ENCODE results near the gene ZNF385A.

The ZNF385A gene

GRCh38 chr12:54404061-54405004 lies 19.8 kb upstream of the ZNF385A start:
- peak; percentile 62 for DNase-seq (ENCODE audit: low read depth, low spot score)
- in situ Hi-C loops (cut with HindIII; ENCODE audit: low sequenced_read_pairs), result no loop called here
- TF ChIP-seq CTCF (IDR thresholded peaks at IDR 0.05; ENCODE audit: low read depth, low read length), result peak; percentile 98
- no peak overlapping the region for H3K4me3 ChIP-seq (ENCODE audit: low read depth, low read length)

GRCh38 chr12:54401119-54401518 lies 16.6 kb upstream of the ZNF385A start:
- no peak overlapping the region for H3K4me3 ChIP-seq (ENCODE audit: low read depth, low read length)
- no peak for TF ChIP-seq CTCF (IDR thresholded peaks at IDR 0.05; ENCODE audit: low read depth, low read length)
- in situ Hi-C loops (cut with HindIII; ENCODE audit: low sequenced_read_pairs), result no loop called here
- no peak for DNase-seq (ENCODE audit: low read depth, low spot score)

GRCh38 chr12:54398995-54399793 lies 14.7 kb upstream of the ZNF385A start:
- in situ Hi-C loops (cut with HindIII; ENCODE audit: low sequenced_read_pairs), result no loop called here
- DNase-seq (ENCODE audit: low read depth, low spot score), result peak; percentile 84
- peak; percentile 100 for TF ChIP-seq CTCF (IDR thresholded peaks at IDR 0.05; ENCODE audit: low read depth, low read length)
- no peak overlapping the region for H3K4me3 ChIP-seq (ENCODE audit: low read depth, low read length)

- no peak for DNase-seq (ENCODE audit: low read depth, low spot score)
- in situ Hi-C loops (cut with HindIII; ENCODE audit: low sequenced_read_pairs), result no loop called here
- no peak for TF ChIP-seq CTCF (IDR thresholded peaks at IDR 0.05; ENCODE audit: low read depth, low read length)
- no peak overlapping the region for H3K4me3 ChIP-seq (ENCODE audit: low read depth, low read length)
Measured at GRCh38 chr12:54398218-54398617, 13.7 kb upstream of the ZNF385A start.

GRCh38 chr12:54397157-54397556 lies 12.6 kb upstream of the ZNF385A start:
- in situ Hi-C loops (cut with HindIII; ENCODE audit: low sequenced_read_pairs), result no loop called here
- TF ChIP-seq CTCF (IDR thresholded peaks at IDR 0.05; ENCODE audit: low read depth, low read length), result no peak
- DNase-seq (ENCODE audit: low read depth, low spot score), result no peak
- no peak overlapping the region for H3K4me3 ChIP-seq (ENCODE audit: low read depth, low read length)

GRCh38 chr12:54395545-54395944 lies 11.0 kb upstream of the ZNF385A start:
- H3K4me3 ChIP-seq (ENCODE audit: low read depth, low read length), result no peak overlapping the region
- in situ Hi-C loops (cut with HindIII; ENCODE audit: low sequenced_read_pairs), result no loop called here
- no peak for TF ChIP-seq CTCF (IDR thresholded peaks at IDR 0.05; ENCODE audit: low read depth, low read length)

More at GRCh38 chr12:54395545-54395944, 11.0 kb upstream of the ZNF385A start:
- DNase-seq (ENCODE audit: low read depth, low spot score), result no peak
